Naive B cell (primary cell): ENCODE results near the gene ARL6IP6. TPM values are rescaled to one million over a fixed set of nuclear protein-coding genes. Genes with fewer than 3 reads are reported as not detected.
"Not testable (repeated sequence)": the region's sequence is repeated elsewhere in the genome, so short reads cannot be mapped to it uniquely, and the experiment has no call there.

Source experiments
- ATAC-seq, 2 donors: fragments of 150-1000 bp; cut with Tn5 transposase; 2 replicates each; pipeline ENCODE4 v1.10.0; 2021; ENCODE audit warnings: low read depth in 2 of 2, mild to moderate bottlenecking in 2 of 2, moderate library complexity in 2 of 2
- DNase-seq: peaks from one replicate; pipeline ENCODE4 v3.0.0; 2022
- H3K27ac Mint-ChIP-seq, 6 donors: one replicate each; pipeline ENCODE4 v1.8.0; 2020 to 2022; ENCODE audit warnings: mild to moderate bottlenecking in 6 of 6, mixed read lengths in 6 of 6, moderate library complexity in 5 of 6, inconsistent platforms in 2 of 6
- H3K27me3 Mint-ChIP-seq, 3 donors: one replicate each; pipeline ENCODE4 v1.8.0; 2021 to 2022; ENCODE audit warnings: mixed read lengths in 3 of 3, mild to moderate bottlenecking in 1 of 3
- H3K36me3 Mint-ChIP-seq, 2 donors: one replicate each; pipeline ENCODE4 v1.8.0; 2020 to 2022; ENCODE audit warnings: mixed read lengths in 2 of 2, inconsistent platforms in 1 of 2, mild to moderate bottlenecking in 1 of 2
- H3K4me1 Mint-ChIP-seq, 3 donors: one replicate each; pipeline ENCODE4 v1.8.0; 2020 to 2022; ENCODE audit warnings: mixed read lengths in 3 of 3, inconsistent platforms in 1 of 3, mild to moderate bottlenecking in 1 of 3, moderate library complexity in 1 of 3
- H3K4me3 Mint-ChIP-seq, 8 donors: one replicate each; pipeline ENCODE4 v1.8.0; 2020 to 2022; ENCODE audit warnings: mild to moderate bottlenecking in 8 of 8, mixed read lengths in 8 of 8, moderate library complexity in 8 of 8, inconsistent platforms in 2 of 8
- H3K9me3 Mint-ChIP-seq, 7 donors: one replicate each; pipeline ENCODE4 v1.8.0; 2020 to 2022; ENCODE audit warnings: mixed read lengths in 7 of 7, mild to moderate bottlenecking in 5 of 7, inconsistent platforms in 2 of 7, moderate library complexity in 1 of 7
- polyA plus RNA-seq, 6 donors: library from polyadenylated mRNA; unstranded; fragments of 300-500 nt; fragmentation: Illumina TruSeq; gene quantifications; one replicate each; pipeline ENCODE4 v1.2.3, GENCODE V29; 2021; ENCODE audit warnings: low read depth in 6 of 6

The ARL6IP6 gene
- polyA plus RNA-seq, 6 donors from 2014 or later, result 25.3 to 58.5 (median 38.3) TPM

GRCh38 chr2:152708742-152709141 is 9.7 kb upstream of the ARL6IP6 start:
- DNase-seq, result no peak
- no peak for ATAC-seq
- Mint-ChIP-seq H3K27me3 (no peaks in the 10 kb centered on the region), H3K27ac (peak overlapping the region in 1 of 6 donors; percentile 88), H3K9me3 (no peaks in the 10 kb centered on the region), H3K4me1 (peaks cover 36 to 54% (median 50%) of the 10 kb centered on the region in 3 donors), H3K4me3 (no peak overlapping the region), H3K36me3 (peaks cover 18 to 23% of the 10 kb centered on the region in 2 donors)

DNA sequence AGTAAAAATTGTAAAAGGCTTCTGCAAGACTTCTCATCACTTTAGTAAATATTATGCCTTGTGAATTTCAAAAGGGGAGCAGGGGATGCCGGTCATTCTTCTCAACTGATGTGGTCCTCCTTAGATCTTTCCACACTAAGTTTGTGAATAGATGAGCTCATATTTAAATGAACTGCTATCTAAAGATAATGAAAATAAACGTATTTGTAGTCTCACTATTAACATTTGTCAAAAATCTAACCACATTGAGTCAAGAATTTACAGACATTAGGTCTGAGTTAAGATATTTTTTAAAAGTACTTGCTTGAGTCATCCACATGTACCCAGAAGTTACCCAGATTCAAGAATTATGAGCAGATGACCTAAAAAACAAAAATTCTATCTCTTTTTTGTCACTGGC is 7.7 kb upstream of the ARL6IP6 start:
- H3K4me3 Mint-ChIP-seq, result no peak overlapping the region

GRCh38 chr2:152715112-152715511 is 3.3 kb upstream of the ARL6IP6 start:
- no peaks in the 10 kb centered on the region for H3K9me3 Mint-ChIP-seq
- no peak for ATAC-seq
- peaks cover 33 to 58% (median 55%) of the 10 kb centered on the region in 3 donors for H3K4me1 Mint-ChIP-seq
- H3K27ac Mint-ChIP-seq, result peak overlapping the region in 1 of 6 donors; percentile 14
- peaks cover 8 to 21% of the 10 kb centered on the region in 2 donors for H3K36me3 Mint-ChIP-seq
- peak overlapping the region in 5 of 8 donors; percentile 20 to 100 (median 82) for H3K4me3 Mint-ChIP-seq
- H3K27me3 Mint-ChIP-seq, result no peaks in the 10 kb centered on the region
- DNase-seq, result no peak

More for the DNA sequence above, 7.7 kb upstream of the ARL6IP6 start:
- Mint-ChIP-seq H3K27me3 (no peaks in the 10 kb centered on the region), H3K36me3 (peaks cover 18 to 23% of the 10 kb centered on the region in 2 donors), H3K9me3 (no peaks in the 10 kb centered on the region), H3K4me1 (peaks cover 38 to 53% (median 51%) of the 10 kb centered on the region in 3 donors), H3K27ac (no peak overlapping the region)
- DNase-seq (no peak), ATAC-seq (no peak)

- H3K27ac Mint-ChIP-seq, result peak overlapping the region in 4 of 6 donors; percentile 64 to 100 (median 100)
- DNase-seq, result no peak
- H3K9me3 Mint-ChIP-seq, result no peaks in the 10 kb centered on the region
- H3K36me3 Mint-ChIP-seq, result peaks cover 8 to 16% of the 10 kb centered on the region in 2 donors
- H3K4me3 Mint-ChIP-seq, result peak overlapping the region; percentile 98 to 100 (median 100)
- ATAC-seq, result no peak
- H3K4me1 Mint-ChIP-seq, result peaks cover 38 to 59% (median 55%) of the 10 kb centered on the region in 3 donors
- H3K27me3 Mint-ChIP-seq, result no peaks in the 10 kb centered on the region
Measured at GRCh38 chr2:152715854-152716428, 2.5 kb upstream of the ARL6IP6 start.

DNA sequence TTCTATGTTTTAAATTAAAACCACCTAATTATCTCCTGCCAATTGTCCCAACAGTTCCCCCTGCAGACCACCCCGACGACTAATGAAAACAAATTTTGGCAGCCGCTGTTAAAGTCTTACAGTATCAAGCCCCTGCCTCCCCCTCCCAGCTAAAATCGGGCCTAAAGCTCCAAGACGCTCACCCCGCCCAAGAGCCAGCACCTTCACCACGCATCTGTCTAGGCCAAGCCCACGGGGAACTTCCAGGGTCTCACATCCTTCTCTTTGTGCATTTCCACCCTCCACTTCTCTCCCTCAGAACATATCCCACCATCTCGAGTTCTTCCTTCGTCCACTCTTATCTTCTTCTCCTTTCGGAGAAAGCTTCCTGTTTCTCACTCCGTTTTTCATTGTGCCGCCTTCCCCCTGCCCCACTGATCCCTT is 1.6 kb upstream of the ARL6IP6 start:
- no peaks in the 10 kb centered on the region for H3K27me3 Mint-ChIP-seq
- ATAC-seq, result peak in 1 of 2 donors; percentile 4
- H3K9me3 Mint-ChIP-seq, result no peaks in the 10 kb centered on the region
- H3K4me1 Mint-ChIP-seq, result peaks cover 36 to 56% (median 56%) of the 10 kb centered on the region in 3 donors
- H3K4me3 Mint-ChIP-seq, result peak overlapping the region; percentile 98 to 100 (median 100)
- DNase-seq, result no peak
- H3K27ac Mint-ChIP-seq, result peak overlapping the region; percentile 99 to 100 (median 100)
- peaks cover 8 to 12% of the 10 kb centered on the region in 2 donors for H3K36me3 Mint-ChIP-seq

GRCh38 chr2:152717228-152718075 is 968 bp upstream of the ARL6IP6 start, which contains the start of gene PRPF40A:
Gene PRPF40A (minus strand): TSS chr2:152717461. CDS start chr2:152717439, 22 bp downstream.
- H3K27me3 Mint-ChIP-seq, result no peaks in the 10 kb centered on the region
- peaks cover 5 to 8% of the 10 kb centered on the region in 2 donors for H3K36me3 Mint-ChIP-seq

DNA sequence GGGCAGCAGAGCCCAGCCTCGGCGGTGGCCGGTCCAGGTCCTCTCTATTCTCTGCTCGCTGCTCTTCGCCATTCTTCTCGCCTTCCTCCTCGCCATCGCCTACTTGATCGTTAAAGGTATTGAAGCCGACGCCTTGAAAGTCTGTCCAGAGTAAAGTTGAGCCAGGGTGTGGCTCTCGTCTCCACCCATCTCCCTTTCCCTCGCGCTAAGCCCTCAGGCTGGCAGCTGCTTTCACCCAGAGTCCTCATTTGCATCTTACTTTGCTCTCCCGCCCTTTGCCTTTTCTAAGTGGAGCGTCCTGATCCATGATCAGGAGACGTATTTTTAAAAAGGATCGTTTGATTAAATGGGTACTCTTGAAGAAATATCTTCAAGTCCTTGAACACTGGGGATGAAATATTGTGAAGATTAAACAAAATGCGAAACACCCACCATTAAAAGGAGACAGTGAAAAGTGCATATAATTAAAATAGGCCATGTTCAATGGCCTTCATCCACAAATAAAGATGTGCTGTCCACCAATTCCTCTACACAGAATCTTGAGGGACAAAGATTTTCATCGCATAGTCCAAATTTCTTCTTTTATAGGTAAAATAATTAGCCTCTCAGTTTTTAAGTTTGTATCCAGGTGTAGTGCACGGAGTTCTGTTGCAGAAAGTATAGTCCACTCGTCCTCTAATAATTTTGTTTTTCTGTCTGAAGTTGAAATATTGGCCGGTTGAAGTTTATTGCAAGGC is 657 bp downstream of the ARL6IP6 start:
- ATAC-seq (no peak), DNase-seq (no peak)
- Mint-ChIP-seq H3K36me3 (peaks cover 5 to 8% of the 10 kb centered on the region in 2 donors), H3K4me3 (peak overlapping the region; percentile 98 to 100 (median 100)), H3K27ac (peak overlapping the region; percentile 95 to 100 (median 99)), H3K27me3 (no peaks in the 10 kb centered on the region), H3K9me3 (no peaks in the 10 kb centered on the region), H3K4me1 (peaks cover 29 to 56% (median 50%) of the 10 kb centered on the region in 3 donors)

More at GRCh38 chr2:152717228-152718075, 968 bp upstream of the ARL6IP6 start, which contains the start of gene PRPF40A:
- peaks cover 30 to 50% (median 50%) of the 10 kb centered on the region in 3 donors for H3K4me1 Mint-ChIP-seq
- peak within 1 kb of the TSS; percentile 98 to 100 (median 100) for H3K4me3 Mint-ChIP-seq
- H3K9me3 Mint-ChIP-seq, result no peaks in the 10 kb centered on the region
- H3K27ac Mint-ChIP-seq, result peak within 1 kb of the TSS; percentile 99 to 100 (median 100)
- DNase-seq (peak; percentile 98), ATAC-seq (peak; percentile 68 to 71)

DNA sequence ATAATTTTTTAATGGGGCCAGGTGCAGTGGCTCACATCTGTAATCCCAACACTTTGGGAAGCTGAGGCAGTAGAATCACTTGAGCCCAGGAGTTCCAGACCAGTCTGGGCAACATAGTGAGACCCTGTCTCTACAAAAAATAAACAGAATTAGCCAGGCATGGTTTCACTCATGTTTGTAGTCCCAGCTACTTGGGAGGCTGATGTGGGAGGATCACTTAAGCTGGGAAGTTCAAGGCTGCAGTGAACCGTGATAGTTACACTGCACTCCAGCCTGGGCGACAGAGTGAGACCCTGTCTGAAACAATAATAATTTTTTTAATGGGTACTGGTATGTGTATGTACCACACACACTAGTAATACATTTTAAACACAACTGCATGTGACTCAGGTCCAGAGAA is 2.4 kb downstream of the ARL6IP6 start:
- Mint-ChIP-seq H3K27ac (no peak overlapping the region), H3K27me3 (no peaks in the 10 kb centered on the region), H3K4me1 (peaks cover 25 to 50% (median 42%) of the 10 kb centered on the region in 3 donors), H3K9me3 (no peaks in the 10 kb centered on the region), H3K36me3 (peaks cover 5 to 8% of the 10 kb centered on the region in 2 donors), H3K4me3 (peak overlapping the region in 4 of 8 donors; percentile 17 to 100 (median 78))
- ATAC-seq, result no peak
- DNase-seq, result no peak

DNA sequence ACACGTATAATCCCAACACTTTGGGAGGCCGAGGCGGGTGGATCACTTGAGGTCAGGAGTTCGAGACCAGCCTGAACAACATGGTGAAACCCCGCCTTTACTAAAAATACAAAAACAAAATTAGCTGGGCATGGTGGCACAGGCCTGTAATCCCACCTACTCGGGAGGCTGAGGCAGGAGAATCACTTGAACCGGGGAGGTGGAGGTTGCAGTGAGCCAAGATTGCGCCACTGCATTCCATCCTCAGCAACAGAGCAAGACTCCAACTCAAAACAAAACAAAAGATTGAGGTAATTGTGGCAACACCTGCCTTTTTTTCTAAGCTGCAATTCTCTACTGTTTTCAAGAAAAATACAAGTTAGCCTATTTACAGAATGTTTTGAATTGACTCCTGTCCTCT is 4.2 kb downstream of the ARL6IP6 start:
- not testable (repeated sequence) for DNase-seq, H3K27ac Mint-ChIP-seq, H3K27me3 Mint-ChIP-seq, ATAC-seq, H3K9me3 Mint-ChIP-seq, H3K36me3 Mint-ChIP-seq, H3K4me3 Mint-ChIP-seq
- peaks cover 14 to 34% (median 27%) of the 10 kb centered on the region in 3 donors for H3K4me1 Mint-ChIP-seq

GRCh38 chr2:152723918-152724317 is 5.5 kb downstream of the ARL6IP6 start:
- Mint-ChIP-seq H3K27me3 (no peaks in the 10 kb centered on the region), H3K9me3 (no peaks in the 10 kb centered on the region), H3K4me3 (no peak overlapping the region), H3K4me1 (peaks cover 13 to 32% (median 25%) of the 10 kb centered on the region in 3 donors), H3K27ac (no peak overlapping the region), H3K36me3 (no peaks in the 10 kb centered on the region)
- DNase-seq (no peak), ATAC-seq (no peak)

DNA sequence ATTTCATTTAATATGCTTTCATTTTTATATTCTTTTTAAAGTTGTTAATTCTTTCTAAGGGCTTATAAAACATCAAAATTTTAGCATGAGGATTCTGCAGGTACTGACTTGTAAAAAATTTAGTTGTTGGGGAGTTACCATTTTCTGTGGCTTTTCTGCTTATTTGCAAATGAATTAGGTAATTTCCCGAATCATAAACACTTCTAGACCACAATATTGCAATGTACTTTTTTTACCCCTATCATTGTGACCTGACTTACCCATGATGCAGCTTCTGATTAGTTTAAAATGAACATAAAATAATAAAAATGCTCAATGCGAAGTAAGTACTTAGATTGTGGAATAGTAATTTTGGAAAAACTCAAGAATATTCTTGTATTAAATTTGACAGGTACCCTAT is 11.4 kb downstream of the ARL6IP6 start:
- H3K4me3 Mint-ChIP-seq, result no peak overlapping the region
- no peaks in the 10 kb centered on the region for H3K27me3 Mint-ChIP-seq
- no peak overlapping the region for H3K27ac Mint-ChIP-seq
- no peaks in the 10 kb centered on the region for H3K36me3 Mint-ChIP-seq
- DNase-seq, result no peak
- H3K9me3 Mint-ChIP-seq, result no peaks in the 10 kb centered on the region
- peak; percentile 39 to 41 for ATAC-seq
- peaks cover 3 to 21% (median 17%) of the 10 kb centered on the region in 3 donors for H3K4me1 Mint-ChIP-seq

- H3K36me3 Mint-ChIP-seq, result no peaks in the 10 kb centered on the region
- no peaks in the 10 kb centered on the region for H3K27me3 Mint-ChIP-seq
- ATAC-seq (peak in 1 of 2 donors; percentile 30), DNase-seq (no peak)
- no peak overlapping the region for H3K4me3 Mint-ChIP-seq
- H3K9me3 Mint-ChIP-seq, result no peaks in the 10 kb centered on the region
- H3K4me1 Mint-ChIP-seq, result peaks cover 3 to 21% (median 17%) of the 10 kb centered on the region in 3 donors
- no peak overlapping the region for H3K27ac Mint-ChIP-seq
Measured at GRCh38 chr2:152730591-152731333, 12.3 kb downstream of the ARL6IP6 start.
